Stimulated activated CD8-positive, alpha-beta memory T cell treated with anti-CD3 and anti-CD28 coated beads, Interleukin-2, amount 100 ng/mL, for 48 hours (primary cell): ENCODE results near the gene TRIM43B.
"Not testable (repeated sequence)": the region's sequence is repeated elsewhere in the genome, so short reads cannot be mapped to it uniquely, and the experiment has no call there.

Source experiments
- DNase-seq, 2 donors: peaks; one replicate each; pipeline ENCODE4 v3.0.0-alpha.2; 2020; ENCODE audit warnings: low read depth in 2 of 2

Gene TRIM43B

GRCh38 chr2:95484654-95485053 is at the start of gene TRIM43B:
TSS of gene TRIM43B (minus strand) at chr2:95484754. CDS start at chr2:95482714, 2,040 bp downstream.
- DNase-seq = not testable (repeated sequence)

GRCh38 chr2:95531254-95531771 is 46.8 kb upstream of the TRIM43B start:
- no peak for DNase-seq

- DNase-seq = no peak
These were observed 46.2 kb upstream of the TRIM43B start for GRCh38 chr2:95530734-95531133.

- peak; percentile 39 to 52 for DNase-seq
These were observed 42.1 kb upstream of the TRIM43B start for GRCh38 chr2:95526360-95527341.

- no peak for DNase-seq
These were observed 40.9 kb upstream of the TRIM43B start for GRCh38 chr2:95525294-95526035.

- no peak for DNase-seq
These were observed 39.6 kb upstream of the TRIM43B start for GRCh38 chr2:95524195-95524594.

GRCh38 chr2:95514718-95515117 is 30.2 kb upstream of the TRIM43B start:
- no peak for DNase-seq

- DNase-seq = not testable (repeated sequence)
These were observed 29.7 kb upstream of the TRIM43B start for GRCh38 chr2:95514226-95514625.

GRCh38 chr2:95509408-95509807 is 24.9 kb upstream of the TRIM43B start:
- no peak for DNase-seq

- DNase-seq = no peak
These were observed 20.7 kb upstream of the TRIM43B start for GRCh38 chr2:95505222-95505621.

GRCh38 chr2:95500854-95501253 is 16.3 kb upstream of the TRIM43B start:
- no peak for DNase-seq

GRCh38 chr2:95492076-95492475 is 7.5 kb upstream of the TRIM43B start:
- DNase-seq = not testable (repeated sequence)

- DNase-seq = not testable (repeated sequence)
These were observed 9.5 kb downstream of the TRIM43B start for GRCh38 chr2:95475025-95475424.

GRCh38 chr2:95467984-95468383 is 16.6 kb downstream of the TRIM43B start:
- not testable (repeated sequence) for DNase-seq

GRCh38 chr2:95466572-95466971 is 18.0 kb downstream of the TRIM43B start:
- not testable (repeated sequence) for DNase-seq

- not testable (repeated sequence) for DNase-seq
These were observed 21.3 kb downstream of the TRIM43B start for GRCh38 chr2:95463292-95463691.

GRCh38 chr2:95445317-95445716 is 39.2 kb downstream of the TRIM43B start:
- DNase-seq = not testable (repeated sequence)

- not testable (repeated sequence) for DNase-seq
These were observed 42.0 kb downstream of the TRIM43B start for GRCh38 chr2:95442474-95443099.

GRCh38 chr2:95435872-95436209 is 48.7 kb downstream of the TRIM43B start:
- DNase-seq = not testable (repeated sequence)

- DNase-seq = not testable (repeated sequence)
These were observed 49.2 kb downstream of the TRIM43B start for GRCh38 chr2:95435162-95435871.

- not testable (repeated sequence) for DNase-seq
These were observed 50.0 kb downstream of the TRIM43B start for GRCh38 chr2:95434507-95435076.
